Testis (tissue), 3 donors: Measurements from ENCODE around the gene SAMD11. TPM values are rescaled to one million over a fixed set of nuclear protein-coding genes. Genes with fewer than 3 reads are reported as not detected.

Experiments used
- DNase-seq: peaks from one replicate; pipeline ENCODE4 v3.0.0-alpha.2; 2019
- H3K27ac ChIP-seq, 2 donors: fragments of 200-600 bp; sonication (generic); one replicate each; pipeline ENCODE4 v1.5.1; 2019
- H3K27me3 ChIP-seq: fragments of 200-600 bp; sonication (generic); one replicate; pipeline ENCODE4 v1.5.1; 2019
- H3K36me3 ChIP-seq: fragments of 200-600 bp; sonication (generic); one replicate; pipeline ENCODE4 v1.5.1; 2017; ENCODE audit warnings: low read depth; ENCODE audit errors: missing control alignments
- H3K4me1 ChIP-seq: fragments of 200-600 bp; sonication (generic); one replicate; pipeline ENCODE4 v1.5.1; 2019
- H3K4me3 ChIP-seq, 2 donors: fragments of 200-600 bp; sonication (generic); one replicate each; pipeline ENCODE4 v1.5.1; 2017 to 2019
- H3K9me3 ChIP-seq: fragments of 200-600 bp; sonication (generic); one replicate; pipeline ENCODE4 v1.5.1; 2017
- CTCF ChIP-seq, 3 experiments: fragments of 450-650 bp in 2 of 3; fragments of 200-600 bp in 1 of 3; sonication (generic) in 1 of 3; IDR thresholded peaks; one replicate each; pipeline ENCODE4 v1.5.1; 2016 to 2019; ENCODE audit warnings: antibody characterized with exemption in 3 of 3, mild to moderate bottlenecking in 2 of 3, moderate library complexity in 1 of 3
- POLR2A ChIP-seq: fragments of 450-650 bp; IDR thresholded peaks from one replicate; pipeline ENCODE4 v1.6.1; 2017; ENCODE audit warnings: antibody characterized with exemption, mild to moderate bottlenecking, moderate library complexity
- WGBS, 2 donors: methylation state at CpG; one replicate each; pipeline ENCODE4 v1.1.5; 2018; 5-methylcytosine and 5-hydroxymethylcytosine counted together
- intact Hi-C: fragments of 100-400 bp; cut with DNase I; formaldehyde crosslinking; loops from one replicate; pipeline ENCODE4 v1.15.1; 2023; ENCODE audit warnings: low total_unique reads
- polyA plus RNA-seq: library from polyadenylated mRNA; stranded (reverse); fragments of 350-450 nt; fragmentation: Illumina TruSeq; extraction: RNeasy Lipid Tissue Mini Kit (QIAGEN cat#74804); gene quantifications from one replicate; pipeline ENCODE4 v1.2.3, GENCODE V29; 2014; ENCODE audit warnings: low read depth, low replicate concordance; ENCODE audit not compliant: insufficient read depth
- total RNA-seq, 2 donors: library from RNA; depleted of rRNA; stranded (reverse); fragments of >200 nt; gene quantifications; one replicate each; pipeline ENCODE4 v1.2.3, GENCODE V29; 2016

The SAMD11 gene
- total and polyA plus RNA-seq, 3 donors from 2014 or later: 7.9 to 47.2 (median 36.9) TPM

GRCh38 chr1:927234-927633, 3.5 kb downstream of the SAMD11 start:
- intact Hi-C loops: no loop called here
- Histone ChIP-seq H3K4me1 (peaks cover 14% of the 10 kb centered on the region), H3K36me3 (no peaks in the 10 kb centered on the region), H3K9me3 (no peaks in the 10 kb centered on the region), H3K4me3 (no peak overlapping the region), H3K27me3 (no peaks in the 10 kb centered on the region), H3K27ac (no peak overlapping the region)
- no peak for DNase-seq
- 59 to 68% methylated on average over 5 to 9 of the region's 9 CpGs for WGBS, 2 donors
- no peak for TF ChIP-seq POLR2A
- TF ChIP-seq CTCF (IDR thresholded peaks at IDR 0.05): no peak

GRCh38 chr1:927748-928147, 4.0 kb downstream of the SAMD11 start:
- Histone ChIP-seq H3K27me3 (no peaks in the 10 kb centered on the region), H3K4me1 (peaks cover 14% of the 10 kb centered on the region), H3K36me3 (no peaks in the 10 kb centered on the region), H3K27ac (no peak overlapping the region), H3K9me3 (no peaks in the 10 kb centered on the region), H3K4me3 (no peak overlapping the region)
- 43 to 81% methylated on average over 4 to 10 of the region's 10 CpGs for WGBS, 2 donors
- DNase-seq: no peak
- no peak for TF ChIP-seq CTCF (IDR thresholded peaks at IDR 0.05)
- TF ChIP-seq POLR2A: no peak
- intact Hi-C loops: no loop called here

- no peak for DNase-seq
- intact Hi-C loops: no loop called here
- no peaks in the 10 kb centered on the region for H3K9me3 ChIP-seq
- no peak overlapping the region for H3K27ac ChIP-seq
- peaks cover 8% of the 10 kb centered on the region for H3K4me1 ChIP-seq
- TF ChIP-seq POLR2A (no peak), CTCF (IDR thresholded peaks at IDR 0.05) (no peak)
- H3K27me3 ChIP-seq: no peaks in the 10 kb centered on the region
- no peak overlapping the region for H3K4me3 ChIP-seq
- H3K36me3 ChIP-seq: no peaks in the 10 kb centered on the region
- 83 to 86% methylated on average over 36 to 40 of the region's 40 CpGs for WGBS, 2 donors
These were observed 5.3 kb downstream of the SAMD11 start for GRCh38 chr1:928825-929661.

- Histone ChIP-seq H3K36me3 (no peaks in the 10 kb centered on the region), H3K27ac (no peak overlapping the region), H3K27me3 (no peaks in the 10 kb centered on the region), H3K4me3 (no peak overlapping the region), H3K4me1 (peaks cover 5% of the 10 kb centered on the region), H3K9me3 (no peaks in the 10 kb centered on the region)
- intact Hi-C loops: no loop called here
- TF ChIP-seq CTCF (IDR thresholded peaks at IDR 0.05): no peak
- no peak for DNase-seq
- WGBS, 2 donors: 88 to 91% methylated on average over 31 to 40 of the region's 40 CpGs
These were observed 6.2 kb downstream of the SAMD11 start for GRCh38 chr1:929712-930632.
